Measurements from ENCODE around the gene TYROBP.
"Not testable (repeated sequence)": the region's sequence is repeated elsewhere in the genome, so short reads cannot be mapped to it uniquely, and the experiment has no call there.

The TYROBP gene

DNA sequence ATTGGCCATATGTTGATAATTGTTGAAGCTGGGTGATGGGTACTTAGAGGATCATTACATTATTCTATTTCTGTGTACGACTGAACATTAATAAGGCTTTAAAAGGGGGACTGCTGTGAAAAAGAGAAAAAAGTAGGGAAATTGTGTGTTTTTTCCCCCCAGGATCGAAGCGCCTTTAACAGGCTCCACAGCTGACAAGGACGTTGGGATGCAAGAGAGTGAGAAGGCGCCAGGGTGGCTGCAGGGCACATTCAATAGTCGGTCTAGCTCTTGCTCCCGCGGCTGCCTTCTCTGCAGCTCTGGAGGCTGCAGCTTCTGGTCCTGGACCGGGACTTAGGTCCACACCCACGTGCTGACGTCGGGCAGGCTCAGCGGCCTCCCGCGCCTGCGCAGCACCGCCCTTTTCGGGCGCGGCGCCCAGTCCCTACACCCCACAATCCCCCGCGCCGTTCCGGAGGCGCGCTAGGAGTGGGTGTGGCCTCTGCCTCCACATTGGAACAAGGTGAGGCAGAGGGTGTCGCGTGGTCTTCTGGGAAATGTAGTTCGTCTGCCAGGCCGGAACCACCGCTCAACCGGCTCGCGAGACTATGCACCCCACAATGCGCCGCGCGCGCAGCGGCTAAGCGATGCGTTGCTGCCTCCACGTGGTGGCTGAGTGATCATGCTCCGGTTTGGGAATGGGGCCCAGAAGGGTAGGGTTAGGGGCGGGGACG, 23.2 kb upstream of the TYROBP start:
- peak; percentile 98 for DNase-seq

- DNase-seq = no peak
Observed at GRCh38 chr19:35929876-35930275, 21.8 kb upstream of the TYROBP start.

- DNase-seq = no peak
Observed at GRCh38 chr19:35928507-35928906, 20.4 kb upstream of the TYROBP start.

DNA sequence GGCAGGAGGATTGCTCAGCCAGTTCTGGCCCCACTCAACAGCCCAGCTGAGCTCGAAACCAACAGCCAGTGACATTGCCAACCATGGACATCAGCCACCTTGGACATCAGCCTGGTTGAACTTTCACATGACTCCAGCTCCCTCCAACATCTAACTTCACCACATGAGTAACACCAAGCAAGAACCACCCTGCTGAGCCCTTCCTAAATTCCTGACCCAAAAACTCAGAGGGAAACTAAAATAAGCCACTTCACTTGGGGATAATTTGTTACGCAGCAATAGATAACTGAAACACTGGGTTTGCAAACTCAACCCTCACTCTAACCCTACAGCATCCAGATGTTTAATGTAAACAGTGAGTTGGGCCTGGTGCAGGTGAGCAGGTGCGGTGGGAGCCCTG, 17.4 kb upstream of the TYROBP start:
- DNase-seq = no peak

DNA sequence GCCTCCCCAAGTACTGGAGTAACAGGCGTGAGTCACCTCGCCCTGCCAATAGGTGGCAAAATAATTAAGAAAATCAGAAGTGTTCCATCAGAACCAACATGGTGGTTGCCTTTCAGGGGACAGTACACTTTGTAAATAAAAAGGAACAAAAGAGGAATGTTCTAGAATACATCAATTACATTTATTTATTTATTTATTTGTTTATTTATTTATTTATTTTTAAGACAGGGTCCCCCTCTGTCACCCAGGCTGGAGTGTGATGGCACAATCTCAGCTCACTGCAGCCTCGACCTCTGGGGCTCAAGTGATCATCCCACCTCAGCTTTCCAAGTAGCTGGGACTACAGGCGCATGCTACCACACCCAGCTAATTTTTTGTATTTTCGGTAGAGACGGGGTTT, 12.9 kb upstream of the TYROBP start:
- DNase-seq = no peak

DNA sequence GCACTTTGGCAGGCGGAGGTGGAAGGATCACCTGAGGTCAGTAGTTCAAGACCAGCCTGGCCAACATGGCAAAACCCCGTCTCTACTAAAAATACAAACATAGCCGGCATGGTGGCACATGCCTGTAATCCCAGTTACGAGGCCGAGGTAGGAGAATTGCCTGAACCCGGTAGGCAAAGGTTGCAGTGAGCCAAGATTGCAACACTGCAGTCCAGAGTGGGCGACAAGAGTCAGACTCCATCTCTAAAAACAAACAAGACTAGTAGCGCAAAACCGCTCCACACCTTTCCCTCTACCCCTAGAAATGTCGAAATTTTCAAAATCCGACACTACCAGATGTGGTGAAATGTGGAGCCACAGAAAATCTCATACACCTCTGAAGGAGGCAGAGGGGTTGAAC, 11.2 kb upstream of the TYROBP start:
- no peak for DNase-seq

- DNase-seq = no peak
Observed at GRCh38 chr19:35915443-35915842, 7.3 kb upstream of the TYROBP start.

GRCh38 chr19:35913589-35913988, 5.5 kb upstream of the TYROBP start:
- DNase-seq = no peak

GRCh38 chr19:35911790-35912189, 3.7 kb upstream of the TYROBP start:
- DNase-seq = no peak

DNA sequence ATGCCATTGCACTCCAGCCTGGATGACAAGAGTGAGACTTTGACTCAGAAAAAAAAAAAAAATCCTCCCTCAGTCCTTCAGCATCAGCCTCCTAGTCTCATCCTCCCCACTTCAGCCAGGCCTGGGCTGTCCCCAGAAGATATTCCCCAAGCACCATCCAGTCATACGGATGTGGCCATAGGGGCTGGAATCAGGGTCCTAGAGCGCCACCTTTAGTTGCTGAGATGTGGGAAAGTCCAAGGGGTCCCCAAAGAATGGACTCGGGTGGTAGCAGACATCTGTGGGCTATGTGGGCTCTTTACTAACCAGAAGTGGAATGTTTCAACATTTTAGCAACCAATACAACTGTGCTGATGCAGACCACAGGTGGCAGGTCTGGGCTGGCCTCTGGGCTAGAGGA, 3.1 kb upstream of the TYROBP start:
- no peak for DNase-seq

DNA sequence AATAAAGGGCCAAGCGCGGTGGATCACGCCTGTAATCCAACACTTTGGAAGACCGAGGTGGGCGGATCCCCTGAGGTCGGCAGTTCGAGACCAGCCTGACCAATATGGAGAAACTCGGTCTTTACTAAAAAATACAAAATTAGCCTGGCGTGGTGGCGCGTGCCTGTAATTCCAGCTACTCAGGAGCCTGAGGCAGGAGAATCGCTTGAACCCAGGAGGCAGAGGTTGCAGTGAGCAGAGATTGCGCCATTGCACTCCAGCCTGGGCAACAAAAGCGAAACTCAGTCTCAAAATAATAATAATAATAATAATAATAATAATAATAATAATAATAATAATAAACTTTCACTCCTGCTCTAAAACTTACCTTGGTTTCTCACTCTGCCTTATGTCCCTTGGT, 2.3 kb upstream of the TYROBP start:
- DNase-seq = not testable (repeated sequence)

DNA sequence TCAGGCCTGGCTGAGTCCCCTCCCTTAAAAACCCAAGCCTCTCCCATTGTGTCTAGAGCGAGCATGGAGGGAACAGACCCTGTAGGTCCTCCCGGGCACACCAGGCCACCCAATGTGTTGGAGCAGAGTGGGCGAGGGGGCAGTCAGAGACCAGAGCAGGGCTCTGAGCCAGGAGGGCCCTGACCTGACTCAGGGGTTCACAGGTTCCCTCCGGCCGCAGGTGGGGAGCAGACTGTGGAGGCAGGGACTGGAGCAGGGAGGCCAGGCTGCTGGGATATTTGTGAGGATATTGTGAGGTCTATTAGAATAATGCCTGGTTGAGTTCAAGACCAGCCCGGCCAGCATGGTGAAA, 1.6 kb upstream of the TYROBP start:
- no peak for DNase-seq

DNA sequence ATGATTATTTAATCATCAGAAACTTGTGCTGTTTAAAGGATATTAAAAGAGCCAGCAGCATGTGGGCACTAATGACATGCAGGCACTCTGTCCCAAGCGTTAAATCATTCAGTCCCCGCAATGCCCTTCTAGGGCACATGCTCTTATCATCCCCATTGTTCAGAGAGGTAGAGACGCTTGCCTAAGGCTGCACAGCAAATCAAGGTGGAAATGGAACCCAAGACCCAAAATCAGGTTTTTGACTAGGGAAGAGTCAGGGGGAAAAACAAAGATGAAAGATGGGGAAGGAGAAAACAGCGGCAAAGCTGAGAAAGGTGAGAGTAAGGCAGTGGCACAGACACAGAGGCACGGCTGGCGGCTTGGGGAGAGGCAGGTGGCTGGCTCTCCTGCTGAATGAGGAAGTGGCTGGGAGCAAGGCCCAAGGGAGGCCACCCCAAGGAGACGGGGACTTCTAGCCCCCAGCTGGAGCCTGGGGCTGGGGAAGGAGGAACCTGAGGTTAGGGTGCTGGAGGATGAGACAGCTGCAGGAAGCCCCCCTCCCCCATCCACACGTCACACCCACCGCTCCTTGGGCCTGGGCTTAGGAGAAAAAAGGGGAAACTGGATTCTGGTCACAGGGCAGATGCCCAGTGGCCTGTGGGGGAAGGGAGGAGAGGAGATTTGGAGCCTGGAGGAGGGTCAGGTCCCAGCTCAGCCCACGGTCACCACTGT, 1.0 kb upstream of the TYROBP start:
- no peak for DNase-seq

- no peak for DNase-seq
Observed at GRCh38 chr19:35907377-35907745, 734 bp downstream of the TYROBP start.

- no peak for DNase-seq
Observed at GRCh38 chr19:35905178-35905727, 2.8 kb downstream of the TYROBP start.

DNA sequence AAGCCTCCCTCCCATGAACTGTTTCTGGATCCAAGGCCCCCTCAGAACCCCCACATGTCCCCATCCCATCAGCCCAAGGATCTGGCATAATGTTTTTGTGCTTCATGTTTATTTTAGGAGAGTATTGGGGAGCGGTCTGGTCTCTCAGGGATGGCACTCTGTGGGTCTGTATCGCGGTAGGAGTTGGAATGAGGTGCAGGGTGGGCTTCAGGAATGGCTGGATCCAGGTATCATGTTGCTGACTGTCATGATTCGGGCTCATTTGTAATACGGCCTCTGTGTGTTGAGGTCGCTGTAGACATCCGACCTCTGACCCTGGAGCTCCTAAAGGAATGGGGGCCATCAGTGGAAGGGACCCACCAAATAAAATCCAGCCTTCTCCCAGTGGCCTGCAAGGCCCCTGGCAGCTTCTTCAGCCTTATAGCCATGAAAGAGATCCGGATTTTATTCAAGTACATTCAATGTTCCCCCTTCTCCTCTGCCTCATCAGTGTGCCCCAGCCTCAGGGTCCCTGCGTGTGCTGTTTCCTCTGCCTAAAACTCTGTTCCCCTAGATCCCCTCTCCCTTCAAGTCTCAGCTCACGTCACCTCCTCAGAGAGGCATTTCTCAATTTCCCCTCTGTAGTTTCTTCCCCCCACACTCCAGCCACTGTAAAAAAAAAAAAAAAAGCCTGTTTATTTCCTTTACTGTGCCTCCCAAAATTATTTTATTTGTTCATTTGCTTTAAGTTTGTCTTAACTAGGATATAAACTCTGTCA, 3.6 kb downstream of the TYROBP start:
- no peak for DNase-seq

DNA sequence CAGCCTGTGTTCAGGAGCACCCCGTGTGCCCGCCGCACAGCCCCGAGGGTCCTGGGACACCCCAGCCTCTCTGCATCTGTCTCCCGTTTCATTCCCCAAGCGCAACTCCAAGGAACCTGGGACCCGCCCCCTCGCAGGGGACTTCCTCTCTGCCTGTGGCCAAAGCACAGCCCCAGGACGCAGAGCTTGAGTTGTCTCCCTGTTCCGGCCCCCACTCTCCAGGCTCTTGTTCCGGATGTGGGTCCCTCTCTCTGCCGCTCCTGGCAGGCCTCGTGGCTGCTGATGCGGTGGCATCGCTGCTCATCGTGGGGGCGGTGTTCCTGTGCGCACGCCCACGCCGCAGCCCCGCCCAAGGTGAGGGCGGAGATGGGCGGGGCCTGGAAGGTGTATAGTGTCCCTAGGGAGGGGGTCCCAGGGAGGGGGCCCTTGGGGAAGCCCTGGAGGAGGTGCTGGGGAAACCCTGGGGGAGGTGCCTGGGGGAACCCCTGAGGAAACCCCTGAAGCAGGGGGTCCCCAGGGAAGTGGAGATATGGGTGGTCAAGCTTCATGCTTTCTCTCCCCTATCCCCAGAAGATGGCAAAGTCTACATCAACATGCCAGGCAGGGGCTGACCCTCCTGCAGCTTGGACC, 4.4 kb downstream of the TYROBP start:
- DNase-seq = peak; percentile 70

GRCh38 chr19:35902870-35903475, 5.1 kb downstream of the TYROBP start:
- DNase-seq = no peak

GRCh38 chr19:35901854-35902661, 6.0 kb downstream of the TYROBP start, which contains the start of gene HCST:
Gene HCST, plus strand, starts transcription at chr19:35902529. Its CDS starts 65 bp downstream, at chr19:35902594.
- DNase-seq = no peak

- DNase-seq = no peak
Observed at GRCh38 chr19:35901055-35901644, 6.9 kb downstream of the TYROBP start.

DNA sequence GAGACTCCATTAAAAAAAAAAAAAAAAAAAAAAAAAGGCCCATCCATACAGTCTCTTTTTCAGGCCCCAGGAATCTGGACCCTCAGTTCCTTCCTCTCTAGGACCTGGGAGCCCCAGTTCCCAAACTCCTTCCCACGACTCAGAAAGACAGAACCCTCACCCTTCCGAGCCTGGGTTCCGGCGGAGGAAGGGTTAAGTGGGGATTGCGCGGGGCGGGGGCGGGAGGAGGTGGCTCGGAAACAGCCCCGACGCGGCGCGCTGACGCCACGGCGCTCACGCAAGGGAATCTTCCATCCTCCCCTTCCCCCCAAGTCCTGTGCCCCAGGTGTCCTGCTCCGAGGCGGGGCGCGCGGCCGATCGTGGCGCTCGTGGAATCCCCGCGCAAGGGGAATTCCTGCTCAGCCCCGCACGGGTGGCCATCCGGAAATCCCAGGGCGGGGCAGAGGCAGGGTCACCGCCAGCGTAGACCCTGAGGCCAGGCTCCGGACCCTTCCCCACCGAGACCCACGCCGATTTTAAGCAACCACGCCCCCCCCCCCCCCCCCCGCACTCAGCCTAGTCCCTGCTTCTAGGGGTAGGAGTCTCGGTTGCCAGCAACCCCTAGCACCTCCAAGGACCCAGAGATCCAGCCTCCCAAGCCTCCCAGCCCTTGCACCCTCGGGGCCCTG, 8.4 kb downstream of the TYROBP start:
- peak; percentile 34 for DNase-seq

Measured in NCI-H510A treated with DMSO at 0.1 percent for 48 hours (cell line).